B cell (primary cell): ENCODE measurements around the gene ERC2. TPM values are rescaled to one million over a fixed set of nuclear protein-coding genes. Genes with fewer than 3 reads are reported as not detected.

ENCODE experiments used
- ATAC-seq: fragments of 200-7000 bp; cut with Tn5 transposase; one replicate; pipeline ENCODE4 v1.10.0; 2021; ENCODE audit warnings: low read depth, mild to moderate bottlenecking, moderate number of reproducible peaks, moderate library complexity
- CTCF ChIA-PET: fragments of 350-600 bp; sonication (Branson Sonifier 250); formaldehyde crosslinking; loops from one replicate; lab custom pipeline; 2021; ENCODE audit warnings: antibody characterized with exemption, inconsistent platforms; lab: Charles Lee
- POLR2A ChIA-PET: fragments of 350-600 bp; sonication (Branson Sonifier 250); formaldehyde crosslinking; loops from one replicate; lab custom pipeline; 2021; ENCODE audit warnings: antibody characterized with exemption; lab: Charles Lee
- DNase-seq: peaks from one replicate; pipeline ENCODE4 v3.0.0; 2013
- H2AFZ ChIP-seq: 2 replicates; pipeline ENCODE4 v1.6.1; 2012; ENCODE audit warnings: mild to moderate bottlenecking, low read depth, low read length; ENCODE audit not compliant: insufficient read depth, poor library complexity, severe bottlenecking
- H3K27ac ChIP-seq, 2 donors: 1 replicate in 1 of 2; 2 replicates in 1 of 2; pipeline ENCODE4 v1.5.1; 2012 to 2013; ENCODE audit warnings: low read length in 2 of 2, mild to moderate bottlenecking in 2 of 2, moderate library complexity in 1 of 2
- H3K27me3 ChIP-seq, 4 experiments: fragments of 200-600 bp in 1 of 4; sonication (generic) in 1 of 4; replicated peaks in 1 of 4; 1 replicate in 2 of 4; 2 replicates in 2 of 4; pipeline versions ENCODE4 v1.6.1 to v1.7.0; 2013 to 2016; ENCODE audit warnings: low read length in 3 of 4, mild to moderate bottlenecking in 2 of 4, mixed read lengths in 1 of 4, moderate library complexity in 1 of 4; ENCODE audit not compliant: insufficient read depth in 4 of 4, control insufficient read depth in 3 of 4; ENCODE audit errors: control extremely low read depth in 1 of 4
- H3K36me3 ChIP-seq, 2 experiments: replicated peaks in 1 of 2; 1 replicate in 1 of 2; 2 replicates in 1 of 2; pipeline versions ENCODE4 v1.6.1 to v1.7.1; 2013; ENCODE audit warnings: low read length in 1 of 2; ENCODE audit not compliant: insufficient read depth in 2 of 2, control insufficient read depth in 1 of 2; ENCODE audit errors: control extremely low read depth in 1 of 2, extremely low read depth in 1 of 2
- H3K4me1 ChIP-seq, 2 donors: fragments of 200-600 bp in 1 of 2; sonication (generic) in 1 of 2; 1 replicate in 1 of 2; 2 replicates in 1 of 2; pipeline versions ENCODE4 v1.5.1 to v1.6.1; 2013 to 2017; ENCODE audit warnings: low read length in 2 of 2; ENCODE audit not compliant: control insufficient read depth in 2 of 2, insufficient read depth in 2 of 2
- H3K4me2 ChIP-seq: replicated peaks from 2 replicates; pipeline ENCODE3; 2012; ENCODE audit warnings: mild to moderate bottlenecking, low read depth, low read length; ENCODE audit not compliant: poor library complexity, severe bottlenecking
- H3K4me3 ChIP-seq, 5 experiments: fragments of 200-600 bp in 1 of 5; sonication (generic) in 1 of 5; 1 replicate in 3 of 5; 2 replicates in 2 of 5; pipeline versions ENCODE4 v1.5.1 to v1.7.0; 2011 to 2016; ENCODE audit warnings: low read length in 4 of 5, mild to moderate bottlenecking in 4 of 5, low read depth in 2 of 5, control low read depth in 1 of 5, moderate library complexity in 1 of 5; ENCODE audit not compliant: insufficient read depth in 1 of 5; ENCODE audit errors: control extremely low read depth in 1 of 5, extremely low read depth in 1 of 5
- H3K79me2 ChIP-seq: fragments of 200-600 bp; sonication (generic); one replicate; pipeline ENCODE4 v1.6.0; 2016; ENCODE audit warnings: low read length; ENCODE audit not compliant: control insufficient read depth, insufficient read depth
- H3K9ac ChIP-seq: fragments of 200-600 bp; sonication (generic); 2 replicates; pipeline ENCODE4 v1.6.1; 2017; ENCODE audit warnings: mild to moderate bottlenecking, low read length, moderate library complexity
- H3K9me3 ChIP-seq, 3 donors: one replicate each; pipeline versions ENCODE4 v1.6.1 to v1.7.1; 2013; ENCODE audit warnings: low read length in 2 of 3; ENCODE audit not compliant: control insufficient read depth in 2 of 3, insufficient read depth in 1 of 3; ENCODE audit errors: control extremely low read depth in 1 of 3
- H4K20me1 ChIP-seq: 2 replicates; pipeline ENCODE4 v1.6.0; 2012; ENCODE audit warnings: mild to moderate bottlenecking, low read length; ENCODE audit not compliant: insufficient read depth, control insufficient read depth, poor library complexity, severe bottlenecking
- H3K27ac Mint-ChIP-seq: one replicate; pipeline ENCODE4 v1.8.0; 2021; ENCODE audit warnings: mixed read lengths
- H3K27me3 Mint-ChIP-seq: one replicate; pipeline ENCODE4 v1.8.0; 2021; ENCODE audit warnings: mixed read lengths
- H3K4me1 Mint-ChIP-seq: one replicate; pipeline ENCODE4 v1.8.0; 2021; ENCODE audit warnings: mixed read lengths
- H3K4me3 Mint-ChIP-seq: one replicate; pipeline ENCODE4 v1.8.0; 2021; ENCODE audit warnings: mixed read lengths
- H3K9me3 Mint-ChIP-seq: one replicate; pipeline ENCODE4 v1.8.0; 2022; ENCODE audit warnings: mixed read lengths; ENCODE audit not compliant: insufficient read depth
- EZH2 ChIP-seq: IDR thresholded peaks from 2 replicates; pipeline ENCODE4 v1.6.1; 2012; ENCODE audit warnings: borderline replicate concordance, low read depth, mild to moderate bottlenecking, moderate library complexity, low read length; ENCODE audit not compliant: insufficient read depth, poor library complexity, severe bottlenecking
- WGBS: methylation state at CpG from one replicate; pipeline ENCODE4 v1.1.5; 2013; ENCODE audit warnings: missing lambda C conversion rate; ENCODE audit not compliant: insufficient coverage; 5-methylcytosine and 5-hydroxymethylcytosine counted together
- intact Hi-C: fragments of 100-400 bp; cut with micrococcal nuclease; formaldehyde crosslinking; loops from one replicate; pipeline ENCODE4 v1.10.0; 2022
- polyA plus RNA-seq: library from polyadenylated mRNA; depleted of rRNA; stranded (reverse); fragments of >200 nt; gene quantifications from 2 replicates; pipeline ENCODE4 v1.2.3, GENCODE V29; 2012
- total RNA-seq, 2 donors: library from RNA; stranded (reverse); fragments of 120-200 nt in 1 of 2; gene quantifications; 1 replicate in 1 of 2; 2 replicates in 1 of 2; pipeline versions ENCODE4 v1.2.3 to v1.2.4, GENCODE V29; 2013 to 2022
- TF ChIP-seq, protein P1 (sequence below): fragments of 200-600 bp; IDR thresholded peaks from one replicate; pipeline ENCODE4 v1.8.0; 2022; ENCODE audit warnings: antibody characterized with exemption, mild to moderate bottlenecking

The ERC2 gene
- total and polyA plus RNA-seq, 2 donors (not counting 1 experiment from before 2014, with no cell fraction given) = not detected

DNA sequence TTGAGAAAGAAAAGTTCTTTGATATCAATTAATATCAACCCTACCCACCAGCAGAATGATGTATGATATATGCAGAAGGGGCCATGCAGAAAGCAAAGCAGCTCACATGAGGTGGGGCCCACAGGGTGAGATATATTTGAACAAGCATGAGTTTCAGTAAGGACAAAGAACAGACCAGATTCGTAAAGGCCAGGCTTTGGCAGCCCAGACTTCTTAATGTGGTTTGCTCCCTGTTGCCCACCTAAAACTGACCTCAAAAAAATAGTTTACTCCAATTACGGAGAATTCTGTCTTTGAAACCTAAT is 725.5 kb downstream of the ERC2 start:
- Histone ChIP-seq H3K9me3 (peaks cover 0 to 4% (median 0%) of the 10 kb centered on the region in 3 donors), H3K27me3 (no peaks in the 10 kb centered on the region), H3K4me3 (no peak overlapping the region), H3K79me2 (no peaks in the 10 kb centered on the region), H3K4me1 (no peaks in the 10 kb centered on the region), H4K20me1 (no peaks in the 10 kb centered on the region), H3K36me3 (no peaks in the 10 kb centered on the region), H2AFZ (no peak overlapping the region), H3K4me2 (no peak overlapping the region), H3K27ac (no peak overlapping the region), H3K9ac (no peak overlapping the region)
- intact Hi-C loops = no loop called here
- Mint-ChIP-seq H3K9me3 (no peaks in the 10 kb centered on the region), H3K4me1 (no peaks in the 10 kb centered on the region), H3K4me3 (no peak overlapping the region), H3K27ac (no peak overlapping the region), H3K27me3 (no peaks in the 10 kb centered on the region)
- TF ChIP-seq, protein P1, sequence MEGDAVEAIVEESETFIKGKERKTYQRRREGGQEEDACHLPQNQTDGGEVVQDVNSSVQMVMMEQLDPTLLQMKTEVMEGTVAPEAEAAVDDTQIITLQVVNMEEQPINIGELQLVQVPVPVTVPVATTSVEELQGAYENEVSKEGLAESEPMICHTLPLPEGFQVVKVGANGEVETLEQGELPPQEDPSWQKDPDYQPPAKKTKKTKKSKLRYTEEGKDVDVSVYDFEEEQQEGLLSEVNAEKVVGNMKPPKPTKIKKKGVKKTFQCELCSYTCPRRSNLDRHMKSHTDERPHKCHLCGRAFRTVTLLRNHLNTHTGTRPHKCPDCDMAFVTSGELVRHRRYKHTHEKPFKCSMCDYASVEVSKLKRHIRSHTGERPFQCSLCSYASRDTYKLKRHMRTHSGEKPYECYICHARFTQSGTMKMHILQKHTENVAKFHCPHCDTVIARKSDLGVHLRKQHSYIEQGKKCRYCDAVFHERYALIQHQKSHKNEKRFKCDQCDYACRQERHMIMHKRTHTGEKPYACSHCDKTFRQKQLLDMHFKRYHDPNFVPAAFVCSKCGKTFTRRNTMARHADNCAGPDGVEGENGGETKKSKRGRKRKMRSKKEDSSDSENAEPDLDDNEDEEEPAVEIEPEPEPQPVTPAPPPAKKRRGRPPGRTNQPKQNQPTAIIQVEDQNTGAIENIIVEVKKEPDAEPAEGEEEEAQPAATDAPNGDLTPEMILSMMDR = no peak
- TF ChIP-seq EZH2 = no peak
- WGBS = 100% methylated on average over 1 of the region's 2 CpGs
- ATAC-seq (no peak), DNase-seq (no peak)
- CTCF ChIA-PET = no interaction called here
- POLR2A ChIA-PET = no interaction called here

DNA sequence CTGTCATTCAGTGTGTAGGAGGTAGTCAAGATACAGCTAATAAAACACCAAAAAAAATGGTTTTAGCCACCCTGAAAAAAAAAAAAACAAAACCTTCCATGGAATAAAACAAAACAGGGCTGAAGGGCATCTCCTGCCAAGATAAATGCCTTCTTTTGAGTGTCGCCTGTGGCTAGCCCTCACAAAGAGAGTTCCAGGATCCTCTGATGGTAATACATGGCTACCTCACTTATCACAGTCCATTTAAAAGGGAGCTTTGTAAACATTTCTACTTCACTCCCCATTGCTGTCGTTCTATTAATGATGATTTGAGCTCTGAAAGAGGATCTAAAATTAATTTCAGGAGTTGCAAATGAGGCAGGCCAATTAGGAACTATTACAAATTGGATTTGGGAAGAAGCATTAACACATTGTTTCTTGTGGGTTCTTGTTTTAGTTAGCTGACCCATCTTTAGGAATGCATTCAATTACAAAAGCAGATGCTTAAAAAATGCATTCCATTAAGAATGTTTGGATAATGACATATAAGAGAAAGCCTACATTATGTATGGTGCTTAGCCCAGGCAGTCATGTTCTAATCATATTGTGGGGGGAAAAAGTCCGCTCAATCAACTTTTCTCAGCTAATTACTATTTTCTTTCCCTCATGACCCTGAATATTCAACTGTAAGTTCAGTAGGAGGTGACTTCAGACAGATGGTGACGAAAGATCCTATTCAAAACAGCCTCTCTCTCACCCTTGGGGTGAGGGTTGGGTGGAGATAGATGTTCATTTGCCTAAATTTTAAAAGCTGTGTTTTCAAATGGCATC is 726.0 kb downstream of the ERC2 start:
- H3K4me3 ChIP-seq = no peak overlapping the region
- DNase-seq = no peak
- Mint-ChIP-seq H3K9me3 (no peaks in the 10 kb centered on the region), H3K4me1 (no peaks in the 10 kb centered on the region), H3K4me3 (no peak overlapping the region), H3K27me3 (no peaks in the 10 kb centered on the region), H3K27ac (no peak overlapping the region)
- H3K4me1 ChIP-seq = no peaks in the 10 kb centered on the region
- intact Hi-C loops = no loop called here
- H3K4me2 ChIP-seq = no peak overlapping the region
- no peak overlapping the region for H2AFZ ChIP-seq
- WGBS = no CpG with 5 or more reads among the region's 4 CpGs
- H3K27me3 ChIP-seq = no peaks in the 10 kb centered on the region
- H3K79me2 ChIP-seq = no peaks in the 10 kb centered on the region
- ATAC-seq = no peak
- H3K9me3 ChIP-seq = peaks cover 0 to 4% (median 0%) of the 10 kb centered on the region in 3 donors
- TF ChIP-seq, protein P1 = no peak
- TF ChIP-seq EZH2 = no peak
- no peaks in the 10 kb centered on the region for H4K20me1 ChIP-seq
- no peak overlapping the region for H3K27ac ChIP-seq
- H3K36me3 ChIP-seq = no peaks in the 10 kb centered on the region
- CTCF ChIA-PET = no interaction called here
- POLR2A ChIA-PET = no interaction called here
- H3K9ac ChIP-seq = no peak overlapping the region
